Medulla oblongata (tissue), 1 donor: Measurements from ENCODE around the gene SCGN.

Experiments used
- DNase-seq: peaks from one replicate; pipeline ENCODE4 v3.0.0-alpha.2; 2015; ENCODE audit errors: extremely low spot score

The SCGN gene

DNA sequence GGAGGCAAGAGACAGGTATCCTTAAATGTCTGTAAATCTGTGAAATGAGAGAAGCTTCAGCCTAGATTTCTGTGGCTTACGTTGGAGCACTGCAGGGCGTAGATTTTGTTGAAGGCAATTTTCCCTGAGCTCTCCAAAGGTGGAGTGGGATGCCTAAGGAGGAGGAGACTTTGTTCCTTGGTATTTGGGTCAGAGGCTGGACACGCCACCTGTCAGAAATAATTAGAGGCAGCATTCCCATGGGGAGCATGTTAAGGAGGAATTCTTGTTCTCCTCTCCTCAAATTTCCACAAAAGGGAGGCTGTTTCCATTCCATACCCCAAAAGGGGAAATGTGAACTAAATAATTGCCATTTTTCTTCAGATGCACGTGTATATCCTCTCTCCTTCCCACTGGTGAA, 11.1 kb upstream of the SCGN start:
- no peak for DNase-seq

DNA sequence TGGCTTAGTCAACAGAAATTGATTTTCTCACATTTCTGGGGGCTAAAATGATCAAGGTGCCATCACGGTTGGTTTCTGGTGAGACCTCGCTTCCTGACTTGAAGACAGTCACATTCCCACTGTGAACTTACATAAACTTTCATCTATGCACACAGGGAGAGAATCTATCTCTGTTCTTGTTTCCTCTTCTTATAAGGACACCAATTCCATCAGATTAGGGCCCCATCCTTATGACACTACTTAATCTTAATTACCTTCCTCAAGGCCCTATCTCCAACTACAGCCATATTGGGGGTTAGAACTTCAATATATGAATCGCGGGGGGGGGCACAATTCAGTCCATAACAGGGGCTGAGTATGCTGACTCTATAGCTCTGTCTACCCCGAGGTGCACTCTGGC, 10.6 kb upstream of the SCGN start:
- no peak for DNase-seq

DNA sequence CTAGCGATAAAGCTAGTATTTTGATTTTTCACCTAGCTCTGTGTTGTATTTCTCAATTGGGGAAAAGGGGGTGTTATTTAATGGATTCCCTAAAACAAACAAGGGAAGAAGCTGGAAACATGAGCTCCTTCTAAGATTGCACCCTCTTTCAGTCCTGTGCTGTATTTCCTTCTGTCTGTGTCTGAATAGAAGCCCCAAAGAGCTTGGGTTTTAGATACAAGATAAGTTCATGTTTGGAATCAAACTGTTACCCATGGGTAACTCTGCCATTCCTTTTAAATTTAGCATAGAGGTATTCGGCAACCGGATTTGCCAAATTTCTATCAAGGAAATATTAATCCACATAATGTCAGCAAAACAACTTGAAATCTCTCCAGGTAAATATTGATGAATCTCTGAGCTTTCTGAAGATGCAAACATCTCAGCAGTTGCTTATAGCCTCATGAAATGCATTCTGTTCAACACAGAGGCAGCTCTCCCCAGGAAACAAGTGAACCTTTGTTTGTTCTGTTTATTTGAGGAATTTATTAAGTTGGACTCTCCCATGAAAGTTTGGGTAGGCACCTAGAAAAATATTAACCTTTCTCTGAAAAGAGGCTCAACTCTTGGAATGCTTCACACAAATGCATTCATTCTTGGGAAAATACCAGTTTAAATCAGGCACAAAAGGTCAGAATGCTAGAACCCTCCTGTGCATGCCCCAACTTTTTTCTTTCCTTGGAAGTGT, 9.9 kb upstream of the SCGN start:
- no peak for DNase-seq

DNA sequence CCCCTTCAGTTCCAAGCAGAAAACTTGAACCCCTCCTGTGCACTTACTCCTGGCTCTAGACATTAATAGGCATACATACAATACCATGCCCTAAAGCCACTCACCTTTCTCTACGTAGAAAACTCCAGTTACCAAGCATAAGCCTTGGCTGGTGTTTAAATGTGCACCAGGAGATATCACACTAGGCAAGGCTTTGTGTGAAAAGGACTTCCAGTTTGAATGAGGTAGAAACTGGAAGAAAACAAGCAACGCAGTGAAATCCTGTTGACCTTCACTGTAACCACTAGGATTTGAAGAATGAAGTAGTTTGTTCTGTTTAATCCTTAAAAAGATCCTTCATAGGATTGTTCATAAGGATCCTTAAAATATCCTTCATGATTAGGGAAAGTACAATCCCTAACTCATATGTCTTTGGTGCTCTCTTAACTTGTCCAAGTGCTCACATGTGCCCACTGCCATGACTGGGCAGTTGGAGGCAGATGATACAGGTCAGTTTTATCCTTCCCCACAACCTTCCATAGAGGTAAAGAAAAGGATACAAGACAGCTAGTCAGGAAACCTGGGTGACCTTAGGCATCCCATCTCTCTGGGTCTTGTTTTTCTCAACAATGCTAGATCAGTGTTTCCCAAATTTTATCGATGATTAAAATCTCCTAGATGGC, 9.2 kb upstream of the SCGN start:
- DNase-seq: no peak

DNA sequence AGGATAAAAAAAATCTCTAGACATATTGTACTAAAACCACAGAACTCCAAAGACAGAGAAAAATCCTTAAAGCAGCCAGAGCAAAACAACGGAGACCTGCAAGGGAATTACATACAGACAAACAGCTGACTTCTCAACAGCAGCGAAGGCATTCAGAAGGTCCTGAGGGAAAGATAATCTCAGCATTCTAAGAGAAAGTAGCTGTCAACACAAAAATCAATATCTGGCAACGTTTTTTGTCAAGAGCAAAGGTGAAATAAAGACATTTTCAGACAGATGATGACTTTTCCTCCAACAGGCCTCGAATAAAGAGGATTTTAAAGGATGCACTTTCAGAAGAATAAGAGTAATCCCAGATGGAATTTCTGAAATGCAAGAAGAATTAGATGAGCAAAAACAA, 6.1 kb upstream of the SCGN start:
- DNase-seq: no peak

DNA sequence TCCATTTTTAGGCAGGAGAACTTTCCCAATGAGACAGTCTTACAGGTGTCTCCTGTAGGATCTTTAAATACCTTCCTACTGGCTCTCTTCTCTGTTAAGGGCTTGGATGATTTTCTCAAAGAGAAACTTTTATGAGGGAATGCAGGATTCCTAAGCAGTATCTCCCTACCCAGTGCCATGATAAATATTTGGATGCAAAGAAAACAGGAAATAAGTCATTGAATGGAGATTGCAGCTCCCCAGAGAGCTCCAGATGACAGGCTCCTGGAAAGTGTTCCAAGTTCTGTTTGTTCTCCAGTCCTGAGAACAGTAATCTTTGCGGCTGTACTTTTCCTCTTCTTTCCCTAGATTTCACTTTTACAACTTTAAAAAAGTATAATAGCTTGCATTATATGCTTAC, 2.4 kb upstream of the SCGN start:
- DNase-seq: no peak

DNA sequence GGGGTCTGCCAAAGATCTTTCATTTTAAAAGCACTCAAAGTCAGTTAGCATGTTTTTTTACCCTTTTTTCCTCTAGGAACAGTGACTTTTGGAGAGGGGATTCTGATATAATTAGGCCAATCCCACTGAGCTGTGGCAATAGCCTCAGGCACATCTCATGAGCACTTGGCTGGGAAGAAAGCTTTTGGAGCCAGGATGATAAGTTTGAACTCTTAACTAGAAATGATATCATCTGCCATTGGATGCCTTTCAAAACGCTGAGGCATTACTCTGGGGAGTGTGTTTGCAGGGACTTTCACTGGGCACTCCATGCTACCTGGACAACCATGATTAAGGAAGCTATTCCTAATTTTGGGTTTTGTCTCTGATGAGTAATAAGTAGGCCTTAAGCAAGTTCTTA, 3.7 kb downstream of the SCGN start:
- DNase-seq: no peak

DNA sequence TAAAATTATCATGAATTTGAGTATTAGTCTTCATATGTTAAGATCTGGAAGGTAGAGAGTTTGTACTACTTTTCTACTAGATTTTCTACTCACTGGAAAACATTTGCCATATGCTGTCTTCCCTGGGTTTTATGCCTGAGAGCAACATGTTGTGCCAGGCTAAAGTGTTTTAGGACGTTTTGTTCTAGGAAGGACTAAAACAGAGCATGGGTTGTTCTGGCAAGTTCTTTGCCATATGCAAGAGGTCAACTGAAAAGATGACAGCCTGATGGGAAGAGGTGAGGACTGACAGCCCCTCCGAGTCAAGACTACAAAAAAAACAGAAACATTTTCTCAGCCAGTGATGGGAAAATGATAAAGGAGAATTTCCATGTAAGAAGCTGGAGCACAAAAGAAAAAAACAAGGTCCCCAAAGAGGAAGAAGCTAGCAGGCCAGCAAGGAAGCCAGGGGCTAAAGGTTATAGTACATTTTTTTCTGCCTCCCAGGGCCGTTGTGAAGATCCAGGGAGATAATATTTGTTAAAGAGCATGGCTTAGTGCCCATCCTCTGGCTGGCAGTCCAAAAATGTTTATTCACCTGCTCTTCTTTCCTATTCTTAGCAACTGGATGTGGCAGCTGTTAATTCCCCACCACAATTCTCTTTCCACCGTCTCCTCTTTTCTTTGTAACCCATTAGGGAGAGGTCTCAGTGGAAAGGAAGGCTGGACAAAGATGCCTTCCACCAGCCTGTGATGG, 7.8 kb downstream of the SCGN start:
- no peak for DNase-seq

DNA sequence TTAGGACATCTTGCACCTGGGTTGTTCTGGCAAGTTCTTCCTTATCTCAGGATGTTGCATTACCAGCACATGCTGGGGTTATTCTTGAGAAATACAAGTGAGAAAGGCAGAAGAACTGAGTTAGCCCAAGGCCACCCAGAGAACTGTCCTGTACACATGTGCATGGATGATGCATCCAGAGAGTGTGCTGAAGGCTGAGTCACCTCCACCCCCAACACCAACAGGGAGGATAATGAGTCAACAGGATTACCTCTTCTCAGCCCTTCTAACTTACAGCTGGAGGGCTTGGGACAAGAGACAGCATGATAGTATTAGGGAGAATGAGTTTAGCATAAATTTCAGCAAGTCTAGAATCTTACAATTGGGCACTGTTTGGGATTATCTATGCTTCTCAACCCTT, 8.5 kb downstream of the SCGN start:
- no peak for DNase-seq

DNA sequence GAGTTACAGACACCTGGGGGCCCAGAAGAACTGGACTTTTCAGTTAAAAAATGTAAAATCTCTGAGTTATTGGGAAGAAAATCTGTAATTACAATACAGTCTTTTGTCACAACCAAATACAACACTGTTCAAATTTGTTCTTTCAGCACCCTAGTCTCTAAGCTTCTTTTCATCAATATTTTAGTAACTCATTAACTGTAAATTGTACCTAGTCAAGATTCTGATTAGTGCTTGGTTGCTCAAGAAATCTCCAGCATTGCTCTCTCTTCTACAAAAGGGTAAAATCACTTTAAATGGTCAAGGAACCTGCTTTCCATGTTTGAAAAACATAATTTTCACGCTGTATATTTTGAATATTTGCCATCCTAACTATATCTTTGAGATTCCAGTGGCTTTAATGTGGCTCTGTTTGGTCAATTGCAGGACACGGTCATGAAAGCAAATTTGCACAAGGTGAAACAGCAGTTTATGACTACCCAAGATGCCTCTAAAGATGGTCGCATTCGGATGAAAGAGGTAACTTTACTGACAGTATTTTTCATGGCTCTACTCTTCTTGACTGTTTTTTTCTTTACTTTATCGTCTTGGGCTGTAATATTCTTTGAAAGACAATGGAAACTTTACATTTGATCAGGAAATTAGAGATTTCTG, 9.2 kb downstream of the SCGN start:
- DNase-seq: no peak

DNA sequence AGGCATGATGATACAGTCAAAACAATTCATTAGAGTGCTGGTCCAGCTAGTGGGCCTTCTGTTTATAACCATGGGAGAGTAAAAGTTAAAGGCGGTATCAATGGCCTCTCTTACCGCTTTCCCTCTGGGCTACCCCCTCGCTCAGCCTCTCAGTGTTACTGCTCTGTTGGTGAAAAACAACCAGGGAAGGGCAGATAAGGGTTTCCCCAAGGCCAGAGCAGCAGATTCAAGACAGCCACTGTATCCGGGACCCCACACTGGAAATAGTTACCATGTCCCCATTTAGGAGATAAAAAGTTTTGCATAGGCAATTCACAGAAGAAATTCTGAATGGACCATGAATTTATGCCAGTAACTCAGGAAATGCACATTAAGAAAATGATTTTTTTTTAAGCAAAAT, 13.4 kb downstream of the SCGN start:
- DNase-seq: no peak

DNA sequence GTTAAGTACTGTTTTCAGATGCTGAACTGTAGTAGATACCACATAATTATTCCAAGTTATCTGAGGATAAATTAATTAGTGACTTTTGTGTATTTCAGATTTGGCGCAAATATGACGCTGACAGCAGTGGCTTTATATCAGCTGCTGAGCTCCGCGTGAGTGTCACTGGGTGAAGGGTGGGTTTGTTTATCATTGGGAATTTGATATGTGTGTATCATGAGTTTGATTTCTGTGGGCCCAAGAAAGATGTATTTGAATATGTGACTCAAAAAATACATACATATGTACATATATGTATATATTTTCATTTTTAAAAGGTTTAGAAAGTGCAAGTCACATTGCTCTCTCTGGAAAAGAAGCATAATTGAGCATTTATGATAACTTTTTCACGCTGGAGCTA, 17.4 kb downstream of the SCGN start:
- DNase-seq: no peak

DNA sequence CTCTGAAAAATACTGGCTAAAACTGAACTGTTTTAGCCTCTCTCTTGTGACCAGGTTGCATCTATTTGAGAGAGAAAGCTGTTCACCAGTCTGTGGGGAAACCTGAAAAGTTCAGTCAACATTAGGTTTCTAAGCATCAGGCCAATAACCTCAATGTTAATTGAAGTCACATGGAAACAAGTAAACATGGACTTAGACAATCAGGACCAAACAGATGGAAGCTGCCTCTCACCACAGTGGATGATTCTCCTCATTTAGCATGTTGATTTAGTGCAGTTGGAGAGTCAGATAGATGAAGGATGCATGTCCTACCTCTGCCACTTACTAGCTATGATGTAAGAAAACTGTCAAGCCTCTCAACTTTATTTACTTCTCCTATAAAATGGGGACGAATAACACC, 18.2 kb downstream of the SCGN start:
- DNase-seq: no peak

DNA sequence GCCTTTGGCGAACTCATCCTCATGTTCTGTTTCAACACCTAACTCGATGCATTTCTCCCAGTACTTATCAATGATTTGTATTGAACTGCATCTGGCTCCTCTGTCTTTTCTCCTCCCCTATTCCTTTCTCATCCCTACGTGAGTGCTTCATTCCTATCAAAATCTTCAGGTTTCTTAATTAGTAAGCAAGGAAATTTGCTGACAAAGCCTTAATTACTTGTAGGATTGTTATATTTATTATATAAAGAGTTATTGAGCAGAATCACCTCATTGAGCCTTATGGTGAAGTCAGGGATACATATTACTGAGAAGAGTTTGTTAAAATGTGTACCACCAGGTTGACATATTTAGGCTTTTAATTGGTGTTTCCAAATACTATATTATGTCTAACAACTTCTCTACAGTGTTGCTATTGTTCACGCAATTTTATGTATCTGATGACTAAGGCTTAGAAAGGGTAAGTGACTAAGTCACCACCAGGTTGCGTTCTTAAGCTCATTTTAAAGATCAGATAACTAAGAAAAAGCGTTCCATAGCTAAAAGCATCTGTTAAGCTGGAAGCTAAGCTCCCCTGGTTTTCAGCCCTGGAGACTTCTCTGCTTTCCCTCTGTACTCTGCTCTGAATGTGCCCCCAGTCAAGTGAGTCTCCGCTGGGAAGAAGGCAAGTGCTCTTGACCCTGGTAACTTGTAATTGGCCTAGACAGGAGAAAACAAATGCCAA, 18.9 kb downstream of the SCGN start:
- no peak for DNase-seq

DNA sequence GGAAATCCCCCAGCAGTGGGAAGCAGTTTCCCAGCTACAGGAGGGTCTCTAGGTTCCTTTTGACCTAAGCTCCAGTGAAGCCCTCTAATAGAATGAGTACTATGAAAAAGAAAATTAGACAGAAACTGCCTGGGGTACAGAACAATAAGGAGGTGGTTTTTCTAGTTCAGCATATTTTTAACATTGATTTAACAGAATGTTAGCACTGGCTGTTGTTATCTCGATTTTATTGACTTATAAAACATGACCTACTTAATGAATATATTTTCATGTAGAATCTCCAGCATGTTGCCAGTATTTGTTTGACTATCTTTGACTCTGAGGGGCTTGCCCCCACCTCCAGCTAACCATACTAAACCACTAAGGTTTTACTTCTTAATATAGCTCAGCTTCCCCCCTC, 19.6 kb downstream of the SCGN start:
- no peak for DNase-seq

DNA sequence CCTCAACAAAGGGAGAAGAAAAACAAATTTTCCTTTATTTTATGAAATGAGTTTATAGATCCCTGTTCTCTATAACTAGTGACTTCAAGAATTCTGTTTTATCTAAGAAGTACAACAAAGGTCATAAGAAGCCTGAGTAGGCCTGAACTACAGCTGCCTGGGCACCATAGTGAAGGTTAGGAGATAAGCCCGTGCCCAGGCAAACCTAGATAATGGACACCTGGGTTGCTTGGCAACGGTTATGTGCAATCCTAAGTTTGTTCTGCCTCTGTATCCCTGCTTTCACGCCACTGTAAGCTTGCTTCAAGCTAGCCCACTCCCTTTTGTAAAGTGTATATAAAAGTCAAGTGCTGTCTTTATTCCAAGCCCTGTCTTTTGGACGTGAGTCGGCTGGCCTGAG, 23.2 kb downstream of the SCGN start:
- no peak for DNase-seq

DNA sequence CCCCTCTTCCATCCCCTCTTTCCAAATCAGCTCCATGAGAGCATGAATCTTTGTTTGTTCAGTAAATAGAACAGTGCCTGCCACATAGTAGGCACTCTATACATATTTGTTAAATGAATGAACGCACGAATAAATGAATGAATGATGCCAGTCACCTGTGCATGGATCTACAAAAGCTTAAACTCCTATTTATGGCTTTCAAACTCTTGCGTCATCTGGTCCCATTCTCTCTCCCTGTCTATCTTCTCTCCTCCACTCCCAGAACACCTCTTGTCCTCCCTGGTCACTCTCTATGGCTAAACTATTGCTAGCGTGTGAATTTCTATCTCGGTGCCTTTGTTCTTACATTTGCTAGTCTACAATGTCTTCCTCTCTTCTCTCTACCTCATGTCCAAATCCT, 24.8 kb downstream of the SCGN start:
- no peak for DNase-seq

DNA sequence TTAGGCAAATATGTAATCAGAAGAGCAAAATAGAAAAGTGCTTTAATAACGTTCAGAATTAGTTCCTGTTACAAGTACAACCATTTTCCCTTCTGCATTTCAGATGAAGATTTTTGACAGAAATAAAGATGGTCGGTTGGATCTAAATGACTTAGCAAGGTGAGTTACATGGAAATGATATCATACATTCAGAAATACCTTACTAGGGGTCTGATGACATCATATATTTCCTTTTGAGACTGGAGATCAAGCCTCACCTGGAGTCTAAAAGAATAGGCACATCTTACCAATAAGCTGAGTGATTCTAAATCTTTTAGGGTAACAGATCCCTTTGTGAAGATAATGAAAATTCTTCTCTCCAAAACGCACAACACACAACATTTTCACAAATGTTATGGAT, 29.8 kb downstream of the SCGN start:
- DNase-seq: no peak

DNA sequence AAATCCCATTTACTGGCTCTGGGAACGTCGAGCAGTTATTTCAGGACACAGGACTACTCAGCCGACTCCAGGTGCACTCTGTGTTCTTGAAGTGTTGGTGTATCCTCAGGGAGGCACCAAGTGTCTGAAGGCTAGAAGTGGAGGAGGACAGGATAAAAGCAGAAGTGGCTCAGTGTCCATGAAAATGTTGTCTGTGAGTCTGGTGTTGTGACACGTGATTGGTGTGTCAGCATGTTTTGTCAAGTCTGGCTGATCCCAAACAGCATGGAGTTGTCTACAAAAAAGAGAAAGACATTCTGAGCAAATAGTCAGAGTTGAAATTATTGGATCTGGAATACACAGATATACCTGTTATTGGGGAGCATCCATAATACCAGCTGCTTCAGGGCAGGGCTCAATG, 30.3 kb downstream of the SCGN start:
- no peak for DNase-seq

DNA sequence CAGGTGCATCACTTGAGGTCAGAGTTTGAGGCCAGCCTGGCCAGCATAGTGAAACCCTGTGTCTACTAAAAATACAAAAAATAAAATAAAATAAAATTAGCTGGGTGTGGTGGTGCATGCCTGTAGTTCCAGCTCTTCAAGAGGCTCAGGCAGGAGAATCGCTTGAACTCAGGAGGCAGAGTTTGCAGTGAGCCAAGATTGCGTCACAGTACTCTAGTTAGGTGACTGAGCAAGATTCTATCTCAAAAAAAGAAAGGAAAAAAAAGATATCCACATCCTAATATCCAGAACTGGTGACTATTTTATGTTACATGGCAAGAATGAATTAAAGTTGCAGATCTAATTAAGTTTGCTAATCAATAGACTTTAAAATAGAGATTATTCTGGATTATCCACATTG, 32.5 kb downstream of the SCGN start:
- DNase-seq: no peak

DNA sequence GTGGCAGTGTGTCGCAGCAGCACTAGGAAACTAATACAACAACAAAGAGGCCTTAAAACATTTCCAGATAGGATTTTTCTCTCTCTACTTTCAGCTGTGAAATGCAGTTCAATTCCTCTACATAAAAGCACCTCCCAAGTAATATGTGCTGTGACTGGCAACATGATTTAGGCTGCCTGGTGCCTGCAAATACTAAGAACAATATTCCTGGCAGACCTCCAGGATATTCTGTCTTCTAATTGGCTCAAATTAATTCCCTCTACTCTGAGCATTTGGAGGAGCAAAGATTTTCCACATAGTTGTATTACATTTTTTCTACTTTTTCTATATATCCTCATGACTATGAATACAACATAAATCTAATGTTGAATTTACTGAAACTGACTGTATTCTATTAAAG, 33.2 kb downstream of the SCGN start:
- DNase-seq: no peak

DNA sequence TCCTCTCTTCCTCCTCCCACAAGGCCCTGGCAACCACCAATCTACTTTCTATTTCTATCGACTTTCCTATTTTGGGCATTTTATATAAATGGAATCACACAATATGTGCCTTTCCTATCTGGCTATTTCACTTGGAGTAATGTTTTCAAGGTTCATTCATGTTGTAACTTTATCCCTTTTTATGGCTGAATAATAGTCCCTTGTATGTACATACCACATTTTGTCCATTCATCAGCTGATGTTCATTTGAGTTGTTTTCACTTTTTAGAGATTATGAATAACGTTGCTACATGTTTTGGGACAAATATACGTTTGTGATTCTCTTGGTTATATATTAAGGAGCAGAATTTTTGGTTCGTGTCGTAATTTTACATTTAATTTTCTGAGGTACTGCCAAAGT, 33.9 kb downstream of the SCGN start:
- DNase-seq: no peak
